ENCODE data around the gene PPP4R2. TPM values are rescaled to one million over a fixed set of nuclear protein-coding genes. Genes with fewer than 3 reads are reported as not detected.
"Not testable (repeated sequence)": the region's sequence is repeated elsewhere in the genome, so short reads cannot be mapped to it uniquely, and the experiment has no call there.

Gene PPP4R2
- polyA plus RNA-seq, 1 donor: 50.8 TPM

DNA sequence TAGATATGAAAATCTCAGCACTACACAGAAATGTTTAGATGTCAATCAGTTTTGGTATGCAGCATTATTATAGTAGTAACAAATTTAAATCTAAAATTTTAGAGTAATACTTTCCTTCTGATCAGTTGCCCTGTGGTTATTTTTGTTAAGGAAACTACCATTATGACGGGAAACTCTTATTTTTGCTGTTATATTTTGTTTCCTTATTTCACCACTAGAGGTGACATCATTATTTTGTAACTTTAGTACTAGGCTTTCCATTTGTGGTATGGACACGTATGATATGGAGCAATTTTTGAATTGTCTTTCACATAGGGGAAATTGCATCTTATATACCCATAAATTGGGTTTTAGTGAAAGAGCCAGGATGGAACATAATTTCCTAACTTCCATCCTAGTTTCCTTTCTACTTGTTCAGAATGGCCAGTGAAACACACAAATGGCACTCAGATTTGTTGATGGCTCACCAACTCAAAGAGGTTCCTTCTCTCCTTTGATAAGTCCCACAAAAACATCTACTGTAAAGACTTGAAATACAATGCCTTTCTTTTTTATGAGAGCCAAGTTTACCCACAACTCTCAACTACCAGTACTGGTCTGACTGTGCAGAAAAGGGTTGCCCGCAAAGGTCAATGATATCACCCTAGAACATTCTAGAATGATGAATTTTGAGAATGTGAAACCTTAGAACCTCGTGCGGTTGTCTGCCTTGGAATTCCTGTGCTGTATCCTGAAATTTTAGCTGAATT is 19.4 kb upstream of the PPP4R2 start:
- no peak for DNase-seq

DNA sequence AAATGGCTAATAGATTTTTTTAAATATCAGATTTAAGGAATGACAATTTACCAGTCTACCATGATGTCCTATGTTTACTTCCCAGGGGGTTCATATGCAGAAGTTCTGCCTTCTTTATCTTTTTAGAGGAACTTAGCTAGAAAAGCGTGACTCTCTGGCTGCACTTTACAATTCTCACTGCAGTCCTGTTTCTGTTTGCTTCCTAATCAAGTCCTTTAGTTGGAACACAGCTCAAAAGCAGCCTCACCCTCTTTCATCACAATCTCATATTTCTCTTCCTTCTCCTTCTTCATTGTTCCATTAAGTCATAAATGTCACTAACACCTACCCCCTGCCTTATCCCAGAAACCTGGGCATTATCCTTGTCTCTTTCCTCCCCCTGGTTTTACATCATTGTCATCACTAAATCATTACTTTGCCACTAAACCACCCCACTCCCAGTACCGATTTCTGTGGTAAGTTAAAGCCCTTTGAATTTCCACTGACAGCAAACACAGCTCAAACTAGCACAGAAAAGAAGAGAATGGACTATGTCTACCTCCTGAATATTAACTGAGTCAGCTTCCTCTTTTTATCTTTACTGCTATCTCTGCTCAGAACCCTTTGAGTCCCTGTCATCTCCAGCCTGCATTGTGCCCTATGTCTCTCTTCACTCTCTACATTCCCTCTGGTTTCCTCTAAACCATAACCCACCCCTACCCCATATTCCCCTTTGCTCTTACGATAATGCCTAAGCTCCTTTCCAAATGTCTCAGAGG is 13.8 kb upstream of the PPP4R2 start:
- DNase-seq: no peak

DNA sequence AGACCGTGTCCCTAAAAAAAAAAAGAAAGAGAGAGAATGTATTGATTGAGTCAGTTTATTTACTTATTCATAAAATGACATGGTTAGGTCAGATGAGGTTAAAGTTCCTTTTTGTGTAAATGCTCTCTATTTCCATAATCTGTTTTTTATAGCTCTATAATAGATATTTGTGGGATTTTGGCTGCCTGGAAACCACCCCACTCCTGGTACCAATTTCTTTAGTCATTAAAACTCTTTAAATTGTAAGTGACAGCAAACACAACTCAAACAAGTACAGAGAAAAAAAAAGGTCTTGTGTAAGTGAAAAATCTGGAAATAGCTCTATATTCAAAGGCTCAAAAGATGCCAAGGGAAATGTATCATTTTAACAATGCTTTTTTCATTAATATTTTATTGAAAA is 11.0 kb upstream of the PPP4R2 start:
- DNase-seq: no peak

DNA sequence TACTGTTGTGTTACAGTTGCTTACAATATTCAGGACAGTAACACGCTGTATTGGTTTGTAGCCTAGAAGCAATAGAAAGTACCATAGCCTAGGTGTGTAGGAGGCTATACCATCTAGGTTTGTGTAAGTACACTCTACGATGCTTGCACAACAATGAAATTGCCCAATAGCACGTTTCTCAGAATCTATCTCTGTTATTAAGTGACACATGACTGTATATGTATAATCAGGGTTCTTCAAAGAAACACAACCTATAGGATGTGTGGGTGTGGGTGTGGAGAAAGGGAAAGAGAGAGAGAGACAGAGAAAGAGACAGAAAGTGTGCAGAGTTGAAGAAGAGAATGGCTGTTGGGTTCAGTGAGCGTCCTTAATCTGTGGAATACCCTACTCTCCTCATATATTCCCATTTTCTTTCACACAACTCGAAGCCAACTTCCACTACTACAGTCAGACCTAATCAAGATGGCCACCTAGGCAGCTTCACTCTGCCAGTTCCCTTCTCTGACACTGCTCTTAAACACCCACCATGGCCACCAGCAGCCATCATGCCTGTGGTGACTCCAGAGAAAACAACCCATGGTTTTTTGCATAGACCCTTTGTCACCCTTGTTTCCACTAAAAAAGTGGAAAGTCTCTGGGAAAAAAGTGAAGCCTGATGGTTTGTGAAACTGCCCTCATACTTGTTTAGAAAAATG is 5.8 kb upstream of the PPP4R2 start:
- DNase-seq: no peak

DNA sequence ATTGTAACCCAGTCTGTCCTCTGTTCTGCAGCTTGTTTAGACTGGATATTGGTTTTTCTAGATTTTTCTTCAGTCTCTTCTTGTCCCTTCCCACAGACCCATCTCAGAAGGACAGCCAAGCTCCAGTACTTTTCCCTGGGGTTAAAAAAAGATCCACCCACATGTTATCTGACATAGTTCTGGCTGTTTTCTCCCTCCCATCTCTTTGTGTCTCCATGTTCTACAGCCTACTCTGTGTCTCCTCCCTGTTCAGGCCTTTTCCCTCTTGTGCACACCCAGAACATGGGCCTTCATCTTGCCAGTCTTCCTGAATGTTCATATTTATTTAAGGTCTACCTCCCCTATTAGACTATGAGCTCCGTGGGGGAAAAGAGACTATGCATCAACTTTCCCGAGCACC is 5.1 kb upstream of the PPP4R2 start:
- DNase-seq: no peak

DNA sequence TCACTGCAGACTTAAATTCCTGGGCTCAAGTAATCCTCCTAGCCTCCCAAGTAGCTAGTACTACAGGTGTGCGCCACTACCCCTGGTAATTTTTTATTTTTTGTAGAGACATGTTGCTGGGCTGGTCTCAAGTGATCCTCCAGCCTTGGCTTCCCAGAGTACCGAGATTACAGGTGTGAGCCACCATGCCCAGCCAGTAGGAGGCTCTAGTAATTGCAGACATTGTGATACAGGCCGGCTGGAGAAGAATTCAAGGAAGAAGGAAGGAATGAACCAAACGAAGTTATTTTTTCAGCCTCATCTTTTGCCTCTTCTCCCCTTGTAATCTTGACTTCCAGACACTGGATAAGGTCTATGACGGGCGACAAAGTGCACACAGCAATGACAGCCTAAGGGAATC is 3.2 kb upstream of the PPP4R2 start:
- DNase-seq: no peak

DNA sequence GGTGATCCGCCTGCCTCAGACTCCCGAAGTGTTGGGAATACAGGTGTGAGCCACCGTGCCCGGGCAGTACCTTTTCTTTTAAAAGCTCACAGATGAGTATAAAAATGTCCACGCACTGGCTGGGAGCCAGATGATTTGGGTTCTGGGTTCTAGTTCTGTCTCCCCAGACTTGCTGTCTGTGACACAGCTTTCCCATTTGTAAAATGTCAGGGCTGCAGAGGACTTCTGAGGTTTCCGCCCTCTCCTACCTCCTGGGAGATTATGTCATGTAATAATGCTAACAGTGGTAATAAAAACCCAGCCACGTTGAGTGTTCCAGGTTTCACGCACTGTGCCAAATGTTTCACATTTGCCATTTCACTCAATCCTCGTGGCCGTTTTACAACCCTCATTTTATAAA is 1.3 kb upstream of the PPP4R2 start:
- DNase-seq: peak; percentile 36

DNA sequence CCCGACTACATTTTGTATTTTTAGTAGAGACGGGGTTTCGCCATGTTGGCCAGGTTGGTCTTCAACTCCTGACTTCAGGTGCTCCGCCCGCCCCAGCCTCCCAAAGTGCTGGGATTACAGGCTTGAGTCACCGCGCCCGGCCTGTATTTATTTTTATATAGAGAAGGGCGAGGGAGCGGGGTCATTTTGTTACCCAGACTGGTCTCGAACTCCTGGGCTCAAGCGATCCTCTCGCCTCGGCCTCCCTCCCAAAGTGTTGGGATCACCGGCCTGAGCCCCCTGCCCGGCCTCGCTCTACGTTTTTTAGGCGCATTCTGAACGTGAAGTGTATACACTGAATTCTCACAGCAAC is 514 bp upstream of the PPP4R2 start:
- no peak for DNase-seq

DNA sequence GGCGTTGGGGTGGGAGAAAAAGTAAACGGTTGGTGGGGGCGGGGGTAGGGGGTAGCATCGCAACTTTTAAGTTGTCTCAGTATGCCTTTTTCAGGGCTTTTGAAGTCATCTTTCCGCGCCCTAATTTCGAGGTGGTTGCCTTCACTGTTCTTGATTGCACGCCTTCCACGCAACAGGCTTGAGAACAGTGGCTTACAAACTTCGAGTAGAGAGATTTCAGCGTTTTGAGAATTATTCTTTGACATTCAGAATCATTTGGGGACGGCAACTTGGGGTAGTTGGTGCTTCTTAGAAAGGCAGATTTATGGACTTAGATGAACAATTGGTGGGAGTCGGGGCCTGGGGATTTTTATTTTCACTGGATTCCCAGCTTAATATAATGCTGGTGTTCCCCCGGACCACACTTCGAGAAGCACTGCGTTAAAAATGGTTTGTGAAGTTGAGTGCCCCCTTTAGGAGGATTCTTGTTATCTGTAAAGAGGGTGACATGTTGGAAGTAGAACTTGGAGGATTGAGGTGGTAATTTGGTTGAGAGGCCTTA is 880 bp downstream of the PPP4R2 start:
- DNase-seq: peak; percentile 50

DNA sequence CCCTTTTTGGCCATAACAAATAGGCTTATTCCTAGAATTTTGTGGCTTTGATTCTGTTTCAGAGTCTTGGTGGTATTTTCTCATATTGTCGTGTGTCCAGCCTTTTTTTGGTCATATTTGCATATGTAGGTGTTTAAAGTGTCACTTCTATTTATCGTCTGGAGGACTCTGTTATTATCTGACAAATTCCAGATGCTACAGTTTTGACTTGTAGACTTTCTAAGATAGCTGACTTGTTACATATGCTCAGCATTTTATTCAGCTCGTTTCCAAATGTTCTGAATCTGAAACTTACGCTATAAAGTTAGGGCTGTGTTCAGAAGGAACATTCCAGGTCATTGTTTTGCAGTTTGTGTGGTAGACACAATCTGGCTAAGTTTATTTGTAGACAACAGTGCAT is 1.9 kb downstream of the PPP4R2 start:
- DNase-seq: no peak

DNA sequence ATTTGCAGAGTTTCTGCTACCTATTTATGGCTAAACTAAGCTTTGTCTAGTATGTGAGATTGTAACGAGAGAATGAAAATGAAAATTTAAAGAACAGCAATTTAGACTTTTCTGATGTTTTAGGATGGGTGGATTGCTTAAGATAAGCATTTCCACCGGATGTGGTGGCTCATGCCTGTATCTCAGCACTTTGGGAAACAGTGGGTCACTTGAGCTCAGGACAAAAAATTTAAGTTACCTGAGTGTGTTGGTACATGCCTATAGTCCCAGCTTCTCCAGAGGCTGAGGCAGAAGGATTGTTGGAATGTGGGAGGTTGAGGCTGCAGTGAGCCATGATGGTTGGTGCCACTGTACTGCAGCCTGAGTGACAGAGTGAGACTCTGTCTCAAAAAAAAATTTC is 3.3 kb downstream of the PPP4R2 start:
- no peak for DNase-seq

DNA sequence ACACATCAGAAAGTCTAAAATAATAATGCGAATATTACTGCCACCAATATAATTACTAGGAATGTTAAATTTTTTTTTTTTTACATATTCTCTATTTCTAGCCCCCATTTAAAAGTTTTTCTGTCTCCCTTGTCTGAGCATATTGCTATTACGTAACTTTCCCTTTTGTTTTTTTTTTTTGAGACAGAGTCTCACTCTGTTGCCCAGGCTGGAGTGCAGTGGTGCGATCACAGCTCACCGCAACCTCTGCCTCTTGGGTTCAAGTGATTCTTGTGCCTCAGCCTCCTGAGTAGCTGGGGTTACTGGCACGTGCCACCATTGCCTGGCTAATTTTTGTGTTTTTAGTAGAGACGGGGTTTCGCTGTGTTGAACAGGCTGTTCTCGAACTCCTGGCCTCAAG is 6.4 kb downstream of the PPP4R2 start:
- DNase-seq: not testable (repeated sequence)

DNA sequence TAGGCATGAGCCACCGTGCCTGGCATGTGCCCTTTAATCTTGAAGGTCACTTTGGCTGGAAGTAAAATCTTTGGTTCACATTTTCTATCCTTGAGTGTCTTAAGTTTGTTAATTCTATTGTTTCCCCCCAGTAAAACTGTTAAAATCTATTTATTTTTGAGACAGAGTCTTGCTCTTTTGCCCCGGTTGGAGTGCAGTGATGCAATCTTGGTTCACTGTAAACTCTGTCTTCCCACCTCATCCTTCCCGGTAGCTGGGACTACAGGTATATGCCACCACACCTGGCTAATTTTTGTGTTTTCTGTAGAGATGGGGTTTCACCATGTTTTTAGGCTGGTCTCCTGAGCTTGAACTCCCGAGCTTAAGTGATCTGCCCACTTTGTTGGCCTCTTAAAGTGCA is 7.7 kb downstream of the PPP4R2 start:
- DNase-seq: no peak

DNA sequence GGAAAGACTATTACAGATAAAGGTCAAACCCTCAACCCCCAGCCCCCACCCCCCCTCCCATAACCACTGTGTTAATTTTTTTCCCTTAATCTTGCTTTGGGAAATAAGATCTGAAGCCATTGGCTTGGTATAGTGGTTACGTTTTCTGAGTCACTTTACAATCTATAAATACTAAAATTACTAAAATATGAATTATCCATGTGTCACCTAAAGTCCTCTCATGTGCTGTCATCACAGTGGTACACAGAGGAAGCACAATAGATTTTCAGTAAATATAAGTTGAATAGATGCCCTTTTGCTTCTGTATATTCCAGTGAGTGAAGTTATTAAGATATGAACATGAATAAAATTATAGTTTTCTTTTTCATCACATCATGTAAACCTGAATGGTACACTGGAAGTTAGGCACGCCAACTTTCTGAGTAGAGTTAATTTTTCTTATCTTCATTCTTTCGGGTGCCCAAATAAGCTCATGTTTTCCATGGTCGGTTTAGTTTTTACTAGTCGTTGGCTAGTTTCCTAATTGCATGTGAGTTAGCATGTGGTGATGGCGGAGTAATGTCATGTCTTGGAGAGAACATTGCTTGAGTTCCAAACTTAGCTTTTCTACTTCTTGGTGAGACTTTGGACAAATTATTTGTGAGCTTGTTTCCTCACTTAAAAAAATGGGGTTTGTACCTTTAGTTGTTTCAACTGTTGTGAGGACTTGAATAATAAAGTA is 11.5 kb downstream of the PPP4R2 start:
- no peak for DNase-seq

DNA sequence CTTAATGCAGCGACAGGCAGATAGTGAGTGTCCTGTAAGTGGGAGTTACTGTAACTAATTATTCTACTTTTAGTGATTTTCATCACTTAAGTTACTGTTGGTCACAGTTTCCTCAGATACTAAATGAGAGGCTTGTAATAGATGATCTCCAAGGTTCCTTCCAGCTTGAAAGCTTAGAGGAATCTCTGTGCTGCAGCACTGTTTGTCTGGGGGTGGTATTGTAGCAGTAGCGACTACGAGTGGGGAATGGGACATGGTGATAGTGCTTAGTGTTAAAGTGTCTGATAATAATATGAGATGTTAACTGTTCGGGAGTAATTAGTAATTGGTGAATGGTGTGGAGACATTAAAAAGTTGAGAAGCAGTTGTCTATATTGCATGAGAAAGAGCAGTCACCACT is 12.4 kb downstream of the PPP4R2 start:
- DNase-seq: no peak

DNA sequence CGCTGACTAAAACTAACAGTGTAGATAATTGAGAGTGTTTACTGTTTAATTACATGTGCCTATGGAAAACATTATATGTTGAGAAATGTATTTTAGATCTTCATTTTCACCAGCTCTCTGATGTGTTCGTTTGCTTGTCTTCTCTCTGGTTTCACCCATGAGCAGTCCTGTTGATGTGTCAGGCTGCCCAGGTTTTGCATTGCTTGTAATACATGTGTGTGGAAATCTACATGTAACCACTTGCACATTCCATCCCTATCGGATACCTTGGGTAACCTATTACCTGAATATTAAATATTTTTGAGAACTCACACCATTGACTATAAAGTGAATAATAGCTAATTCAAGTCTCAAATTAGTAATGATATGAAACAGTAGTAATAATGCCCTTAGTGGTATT is 13.1 kb downstream of the PPP4R2 start:
- no peak for DNase-seq

DNA sequence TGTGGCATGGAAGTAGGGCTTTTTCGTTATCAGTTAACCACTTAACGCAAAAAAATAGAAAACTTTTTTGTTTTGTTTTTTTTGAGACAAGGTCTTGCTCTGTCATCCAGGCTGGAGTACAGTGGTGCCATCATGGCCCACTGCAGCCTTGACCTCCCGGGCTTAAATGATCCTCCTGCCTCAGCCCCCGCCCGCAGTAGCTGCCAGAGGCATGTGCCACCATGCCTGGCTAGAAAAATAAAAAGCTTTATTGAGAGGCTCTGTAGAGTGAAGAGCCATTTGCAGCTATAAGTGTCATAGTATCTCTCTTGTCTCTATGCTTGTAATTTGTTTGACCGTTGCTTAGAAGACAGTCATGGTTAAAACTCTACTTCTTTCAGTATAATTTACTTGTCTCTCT is 13.5 kb downstream of the PPP4R2 start:
- no peak for DNase-seq

DNA sequence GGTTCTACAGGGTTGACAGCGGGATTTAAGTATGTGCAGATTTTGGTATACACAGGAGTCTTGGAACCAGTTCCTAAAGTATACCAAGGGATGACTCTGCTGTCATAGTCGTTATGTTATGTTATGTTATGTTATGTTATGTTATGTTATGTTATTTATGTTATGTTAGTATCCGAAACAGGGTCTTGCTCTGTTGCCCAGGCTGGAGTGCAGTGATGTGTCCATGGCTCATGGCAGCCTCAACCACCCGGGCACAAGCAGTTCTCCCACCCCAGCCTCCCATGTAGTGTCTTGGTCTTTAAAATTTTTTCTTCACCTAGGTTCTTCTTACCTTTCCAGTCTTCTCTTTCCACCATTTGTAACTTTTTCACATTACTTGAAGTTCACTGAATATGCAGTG is 21.7 kb downstream of the PPP4R2 start:
- DNase-seq: no peak

DNA sequence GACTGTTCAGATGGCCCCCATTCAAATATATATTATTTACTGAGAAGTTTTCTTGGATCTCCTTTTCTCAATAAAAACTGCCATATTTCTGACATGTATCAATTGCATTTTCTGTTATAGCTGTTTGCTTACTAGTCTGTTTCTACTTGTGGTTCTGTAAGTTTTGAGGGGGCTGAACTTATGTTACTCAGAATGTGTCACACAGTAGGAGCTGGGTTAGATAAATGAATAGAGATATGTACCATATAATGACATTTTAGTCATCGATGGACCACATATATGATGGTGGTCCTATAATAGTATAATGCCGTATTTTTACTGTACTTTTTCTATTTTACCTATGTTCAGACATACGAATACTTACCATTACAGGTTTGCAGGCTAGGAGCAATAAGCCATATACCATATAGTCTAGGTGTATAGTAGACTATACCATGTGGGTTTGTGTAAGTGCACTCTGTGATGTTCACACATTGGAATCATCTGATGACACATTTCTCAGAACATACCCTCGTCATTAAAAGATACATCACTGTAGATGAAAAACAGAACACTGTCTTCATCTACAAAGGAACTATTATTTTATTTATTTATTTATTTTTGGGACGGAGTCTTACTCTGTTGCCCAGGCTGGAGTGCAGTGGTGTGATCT is 22.3 kb downstream of the PPP4R2 start:
- DNase-seq: no peak

DNA sequence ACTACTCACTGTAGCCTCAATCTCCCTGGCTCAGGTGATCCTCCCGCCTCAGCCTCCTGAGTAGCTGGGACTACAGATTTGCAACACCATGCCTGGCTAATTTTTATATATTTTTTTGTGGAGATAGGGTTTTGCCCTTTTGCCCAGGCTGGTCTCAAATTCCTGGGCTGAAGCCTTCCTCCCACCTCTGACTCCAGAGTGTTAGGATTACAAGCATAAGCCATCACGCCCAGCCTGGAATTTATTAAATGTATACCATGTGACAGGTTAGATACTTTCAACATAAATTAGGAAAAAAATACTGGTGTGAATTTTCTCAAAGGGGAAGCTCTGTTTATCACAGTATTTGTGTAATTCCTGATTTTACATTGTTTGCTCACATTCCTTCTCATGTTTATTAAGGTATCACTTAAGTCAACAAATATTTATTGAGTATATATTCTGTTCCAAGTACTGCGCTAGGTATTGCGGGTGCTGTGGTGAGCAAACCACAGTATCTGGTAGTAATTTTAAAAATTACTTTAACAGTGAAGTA is 24.8 kb downstream of the PPP4R2 start:
- DNase-seq: no peak

DNA sequence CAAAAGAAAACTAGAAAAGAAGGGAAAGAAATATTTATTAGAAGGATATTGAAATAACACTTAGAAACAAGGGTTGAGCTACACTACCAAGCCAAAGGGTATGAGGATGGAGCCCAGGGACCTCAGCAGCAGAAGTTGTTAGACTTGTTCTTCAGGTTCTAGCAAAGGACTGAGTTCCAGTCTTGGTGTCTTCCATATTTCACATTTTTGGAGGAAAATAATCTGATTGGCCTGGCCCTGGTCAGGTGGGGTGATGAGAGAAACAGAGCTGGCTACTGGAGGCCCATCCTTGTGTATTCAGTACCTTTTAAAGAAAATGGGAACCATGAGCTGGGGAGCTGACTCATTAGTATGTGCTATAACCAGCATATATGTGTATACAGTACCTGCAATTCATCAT is 28.2 kb downstream of the PPP4R2 start:
- no peak for DNase-seq

Data from hindlimb muscle (tissue), 1 donor.